Mesodermal cell (in vitro differentiated cells): ENCODE results near the gene ATXN7L1.
"Not testable (repeated sequence)": the region's sequence is repeated elsewhere in the genome, so short reads cannot be mapped to it uniquely, and the experiment has no call there.

Experiments
- H3K27ac ChIP-seq: 2 replicates; pipeline ENCODE4 v1.7.0; 2013; ENCODE audit warnings: mild to moderate bottlenecking, low read depth, low read length, moderate library complexity; ENCODE audit not compliant: severe bottlenecking
- H3K36me3 ChIP-seq: 2 replicates; pipeline ENCODE4 v1.7.1; 2013; ENCODE audit warnings: mild to moderate bottlenecking, low read length, moderate library complexity; ENCODE audit not compliant: control insufficient read depth, insufficient read depth
- H3K4me1 ChIP-seq: one replicate; pipeline ENCODE4 v1.7.1; 2013; ENCODE audit warnings: mild to moderate bottlenecking, low read length; ENCODE audit not compliant: insufficient read depth, control insufficient read depth, poor library complexity, severe bottlenecking
- H3K4me3 ChIP-seq: 2 replicates; pipeline ENCODE4 v1.7.0; 2013; ENCODE audit warnings: low read length, control low read depth, mild to moderate bottlenecking; ENCODE audit not compliant: insufficient read depth, poor library complexity, severe bottlenecking; ENCODE audit errors: extremely low read depth
- H3K9me3 ChIP-seq: 2 replicates; pipeline ENCODE4 v1.7.1; 2013; ENCODE audit warnings: mild to moderate bottlenecking, low read length, moderate library complexity; ENCODE audit not compliant: control insufficient read depth
- WGBS, 2 experiments: methylation state at CpG; one replicate each; pipeline ENCODE4 v1.1.5; 2013; ENCODE audit warnings: missing lambda C conversion rate in 2 of 2; ENCODE audit not compliant: insufficient coverage in 2 of 2; 5-methylcytosine and 5-hydroxymethylcytosine counted together

Gene ATXN7L1

DNA sequence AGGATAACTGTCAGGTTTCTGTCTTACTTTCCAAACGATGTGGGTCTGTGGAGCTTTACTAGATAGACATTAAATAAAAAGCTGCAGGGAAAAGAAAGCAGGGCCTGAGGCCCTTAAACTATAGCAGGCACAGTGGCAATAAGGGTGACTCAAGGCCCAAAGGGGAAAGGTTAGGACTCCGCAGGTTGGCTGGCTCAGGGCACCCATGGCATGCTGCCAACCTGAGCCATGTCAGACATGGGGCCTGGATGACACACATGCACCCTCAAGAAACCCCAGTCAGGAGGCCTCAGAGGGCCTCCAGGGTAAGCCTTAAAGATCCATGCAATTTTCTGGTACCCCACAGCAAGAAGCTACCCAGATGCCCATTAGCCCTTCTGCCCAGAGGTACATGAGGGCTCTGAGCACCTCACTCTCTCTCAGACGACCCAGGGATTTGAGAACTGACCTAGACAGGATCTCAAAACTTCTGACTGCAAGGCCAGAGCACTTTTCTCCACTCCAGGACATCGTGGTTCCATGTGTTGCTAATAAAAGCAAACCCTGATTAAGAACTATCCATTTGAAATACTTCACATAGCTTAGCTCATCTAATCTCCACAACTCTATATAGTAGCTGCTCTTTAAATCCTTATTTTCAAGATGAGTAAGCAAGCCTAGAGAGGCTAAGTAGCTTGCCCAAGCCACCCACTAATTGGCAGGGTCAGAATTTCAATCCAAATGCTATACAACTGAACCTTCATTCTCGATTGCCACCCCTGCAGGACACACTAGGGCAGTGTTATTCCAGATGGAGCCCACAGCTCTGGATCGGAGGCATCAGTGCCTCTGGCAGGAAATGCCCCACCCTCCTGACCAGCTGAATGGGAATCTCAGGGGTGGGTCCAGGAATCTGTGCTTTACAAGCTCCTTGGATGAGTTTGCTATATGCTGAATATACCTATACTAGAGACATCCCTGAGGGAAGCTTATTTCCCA is 162.6 kb downstream of the ATXN7L1 start:
- Histone ChIP-seq H3K4me1 (no peaks in the 10 kb centered on the region), H3K4me3 (no peak overlapping the region), H3K27ac (no peak overlapping the region), H3K9me3 (peaks cover 36% of the 10 kb centered on the region), H3K36me3 (peaks cover 9% of the 10 kb centered on the region)
- WGBS, 2 experiments: 91 to 92% methylated on average over 6 of the region's 6 CpGs

DNA sequence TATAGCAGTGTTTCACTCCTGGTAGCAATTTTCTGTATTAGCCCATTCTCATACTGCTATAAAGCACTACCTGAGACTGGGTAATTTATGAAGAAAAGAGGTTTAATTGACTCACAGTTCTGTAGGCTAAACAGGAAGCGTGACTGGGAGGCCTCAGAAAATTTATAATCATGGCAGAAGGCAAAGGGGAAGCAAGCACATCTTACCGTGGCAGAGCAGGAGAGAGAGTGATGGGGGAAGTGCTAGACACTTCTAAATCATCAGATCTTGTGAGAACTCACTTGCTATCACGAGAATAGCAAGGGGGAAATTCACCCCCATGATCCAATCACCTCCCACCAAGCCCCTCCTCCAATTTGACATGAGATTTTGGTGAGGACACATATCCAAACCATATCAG is 163.5 kb downstream of the ATXN7L1 start:
- peaks cover 9% of the 10 kb centered on the region for H3K36me3 ChIP-seq
- no peaks in the 10 kb centered on the region for H3K4me1 ChIP-seq
- 100% methylated on average over 1 to 2 of the region's 3 CpGs for WGBS, 2 experiments
- no peak overlapping the region for H3K27ac ChIP-seq
- H3K4me3 ChIP-seq: no peak overlapping the region
- peaks cover 36% of the 10 kb centered on the region for H3K9me3 ChIP-seq

DNA sequence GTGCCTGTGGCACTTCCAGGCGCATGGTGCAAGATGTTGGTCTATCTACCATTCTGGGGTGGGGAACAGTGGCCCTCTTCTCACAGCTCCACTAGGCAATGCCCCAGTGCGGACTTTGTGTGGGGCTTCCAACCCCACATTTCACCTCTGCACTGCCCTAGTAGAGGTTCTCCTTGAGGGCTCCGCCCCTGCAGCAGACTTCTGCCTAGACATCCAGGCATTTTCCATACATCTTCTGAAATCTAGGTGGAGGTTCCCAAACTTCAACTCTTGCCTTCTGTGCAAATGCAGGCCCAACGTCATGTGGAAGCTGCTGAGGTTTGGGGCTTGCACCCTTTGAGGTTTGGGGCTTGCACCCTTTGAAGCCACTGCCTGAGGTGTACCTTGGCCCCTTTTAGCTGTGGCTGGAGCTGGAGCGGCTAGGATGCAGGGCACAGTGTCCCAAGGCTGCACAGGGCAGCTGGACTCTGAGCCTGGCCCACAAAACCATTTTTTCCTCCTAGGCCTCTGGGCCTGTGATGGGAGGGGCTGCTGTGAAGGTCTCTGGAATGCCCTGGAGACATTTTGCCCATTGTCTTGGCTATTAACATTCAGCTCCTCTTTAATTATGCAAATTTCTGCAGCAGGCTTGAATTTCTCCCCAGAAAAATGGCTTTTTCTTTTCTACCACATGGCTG is 164.5 kb downstream of the ATXN7L1 start:
- H3K4me3 ChIP-seq: no peak overlapping the region
- 81 to 92% methylated on average over 2 to 4 of the region's 5 CpGs for WGBS, 2 experiments

DNA sequence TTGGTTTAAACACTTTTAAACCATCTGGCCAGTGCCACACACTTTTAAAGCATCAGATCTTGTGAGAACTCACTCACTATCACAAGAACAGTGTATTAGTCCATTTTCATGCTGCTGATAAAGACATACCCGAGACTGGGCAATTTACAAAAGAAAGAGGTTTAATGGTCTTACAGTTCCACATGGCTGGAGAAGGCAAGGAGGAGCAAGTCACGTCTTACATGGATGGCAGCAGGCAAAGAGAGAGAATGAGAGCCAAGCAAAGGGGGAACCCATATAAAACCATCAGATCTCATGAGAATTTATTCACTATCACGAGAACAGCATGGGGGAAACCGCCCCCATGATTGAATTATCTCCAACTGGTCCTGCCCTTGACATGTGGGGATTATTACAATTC is 165.7 kb downstream of the ATXN7L1 start:
- not testable (repeated sequence) for H3K36me3 ChIP-seq, H3K4me1 ChIP-seq, H3K4me3 ChIP-seq, H3K27ac ChIP-seq
- WGBS, 2 experiments: 93 to 96% methylated on average over 2 to 3 of the region's 4 CpGs
- peaks cover 36% of the 10 kb centered on the region for H3K9me3 ChIP-seq

More for the DNA sequence above, 164.5 kb downstream of the ATXN7L1 start:
- Histone ChIP-seq H3K27ac (no peak overlapping the region), H3K9me3 (peaks cover 36% of the 10 kb centered on the region), H3K36me3 (peaks cover 9% of the 10 kb centered on the region), H3K4me1 (no peaks in the 10 kb centered on the region)

DNA sequence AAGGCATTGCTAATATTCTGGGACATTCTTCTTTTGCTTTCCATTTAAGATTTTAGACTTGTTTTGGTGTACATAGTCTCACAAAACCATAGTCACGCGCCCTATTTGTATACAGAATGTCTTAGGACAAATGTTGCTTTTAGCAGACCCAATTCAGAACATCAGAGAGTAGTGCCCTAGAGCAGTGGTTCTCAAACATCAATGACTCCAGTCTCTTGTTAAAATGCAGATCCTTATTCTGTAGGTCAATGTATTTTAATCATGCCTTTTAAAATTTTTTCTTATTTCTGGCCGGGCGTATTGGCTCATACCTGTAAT is 167.7 kb downstream of the ATXN7L1 start:
- peaks cover 9% of the 10 kb centered on the region for H3K36me3 ChIP-seq
- H3K9me3 ChIP-seq: peaks cover 36% of the 10 kb centered on the region
- no peak overlapping the region for H3K27ac ChIP-seq
- H3K4me3 ChIP-seq: no peak overlapping the region
- H3K4me1 ChIP-seq: no peaks in the 10 kb centered on the region
- 100% methylated on average over 2 to 4 of the region's 4 CpGs for WGBS, 2 experiments

DNA sequence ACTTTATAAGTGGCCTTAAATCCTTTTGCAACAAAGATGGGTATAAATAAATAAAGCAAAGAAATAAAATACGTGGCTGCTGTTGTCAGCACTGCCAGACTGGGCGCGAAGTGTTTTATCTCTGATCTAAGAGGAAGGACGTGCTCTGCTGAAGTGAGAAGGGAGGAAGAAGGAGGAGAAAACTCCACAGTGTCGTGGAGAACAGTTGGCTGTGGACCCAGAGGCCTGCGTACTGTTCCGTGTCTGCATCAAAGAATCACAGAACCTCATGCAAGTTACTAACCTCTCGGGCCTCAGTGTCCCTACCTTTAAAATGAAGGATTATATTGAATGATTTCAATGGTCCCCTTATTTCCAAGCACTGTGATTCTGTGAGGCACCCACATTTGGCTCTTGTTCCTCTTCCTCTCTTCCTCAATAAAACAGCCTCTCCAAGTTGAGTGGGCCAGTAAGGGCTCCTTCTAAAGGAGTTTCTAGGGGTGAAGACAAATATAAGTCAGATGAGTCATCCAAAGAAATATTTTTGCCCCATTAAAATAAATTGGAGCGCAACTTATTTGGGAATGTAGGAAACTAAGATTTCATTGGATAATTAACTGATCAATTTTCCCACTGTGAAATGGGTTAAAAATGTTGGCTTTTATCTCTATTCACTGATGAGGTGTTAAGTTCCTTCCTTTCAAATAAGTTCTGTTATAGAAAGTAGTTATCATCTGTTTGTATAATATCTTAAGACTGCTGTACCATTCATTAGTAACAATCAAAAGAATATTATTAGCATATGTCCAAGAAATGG is 168.2 kb downstream of the ATXN7L1 start:
- WGBS, 2 experiments: 81 to 93% methylated on average over 5 to 6 of the region's 9 CpGs
- peaks cover 6% of the 10 kb centered on the region for H3K36me3 ChIP-seq
- peaks cover 31% of the 10 kb centered on the region for H3K9me3 ChIP-seq
- H3K4me3 ChIP-seq: no peak overlapping the region
- H3K27ac ChIP-seq: no peak overlapping the region
- no peaks in the 10 kb centered on the region for H3K4me1 ChIP-seq

DNA sequence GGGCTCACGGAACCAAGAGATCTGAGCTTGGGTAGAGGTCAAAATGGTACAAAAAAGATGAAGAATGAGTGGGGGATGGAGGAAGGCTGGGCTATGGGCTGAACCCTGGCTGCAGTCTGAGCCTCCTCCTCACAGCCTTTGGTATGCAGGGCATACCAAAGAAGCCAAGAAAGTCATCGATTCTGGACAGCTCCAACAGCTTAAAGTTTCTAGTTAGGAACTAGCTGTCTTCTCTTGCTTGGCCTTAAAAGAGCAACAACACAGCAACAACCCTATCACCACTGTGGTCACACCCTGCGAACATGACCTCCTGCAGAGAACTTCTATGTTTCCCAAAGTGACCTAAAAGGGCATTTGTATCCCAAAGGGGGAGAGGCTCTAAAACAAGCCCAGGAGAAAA is 169.0 kb downstream of the ATXN7L1 start:
- 83 to 84% methylated on average over 2 to 3 of the region's 3 CpGs for WGBS, 2 experiments
- H3K9me3 ChIP-seq: peaks cover 23% of the 10 kb centered on the region
- H3K36me3 ChIP-seq: peaks cover 3% of the 10 kb centered on the region
- no peak overlapping the region for H3K4me3 ChIP-seq
- H3K27ac ChIP-seq: no peak overlapping the region
- no peaks in the 10 kb centered on the region for H3K4me1 ChIP-seq

DNA sequence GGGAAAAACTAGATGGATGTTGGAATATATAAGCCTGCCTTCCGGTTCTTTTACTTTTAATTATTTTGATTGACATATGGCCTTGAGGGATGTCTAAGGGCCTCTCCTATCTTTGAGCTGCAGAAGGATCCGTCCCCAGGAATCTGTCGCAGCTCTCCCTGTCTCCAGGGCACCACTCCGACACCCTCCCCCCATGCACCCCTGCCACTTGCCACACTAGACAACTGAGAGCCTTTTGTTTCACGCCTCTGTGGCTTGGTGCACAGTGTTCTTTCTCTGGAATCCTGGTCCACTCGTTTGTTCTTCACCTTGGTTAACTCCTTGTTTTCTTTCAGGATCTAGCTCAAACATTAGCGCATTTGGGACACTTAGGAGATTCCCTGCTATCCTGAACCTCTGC is 171.0 kb downstream of the ATXN7L1 start:
- Histone ChIP-seq H3K27ac (no peak overlapping the region), H3K4me1 (no peaks in the 10 kb centered on the region), H3K4me3 (no peak overlapping the region), H3K9me3 (peaks cover 4% of the 10 kb centered on the region), H3K36me3 (peaks cover 3% of the 10 kb centered on the region)
- 85 to 91% methylated on average over 6 of the region's 7 CpGs for WGBS, 2 experiments

DNA sequence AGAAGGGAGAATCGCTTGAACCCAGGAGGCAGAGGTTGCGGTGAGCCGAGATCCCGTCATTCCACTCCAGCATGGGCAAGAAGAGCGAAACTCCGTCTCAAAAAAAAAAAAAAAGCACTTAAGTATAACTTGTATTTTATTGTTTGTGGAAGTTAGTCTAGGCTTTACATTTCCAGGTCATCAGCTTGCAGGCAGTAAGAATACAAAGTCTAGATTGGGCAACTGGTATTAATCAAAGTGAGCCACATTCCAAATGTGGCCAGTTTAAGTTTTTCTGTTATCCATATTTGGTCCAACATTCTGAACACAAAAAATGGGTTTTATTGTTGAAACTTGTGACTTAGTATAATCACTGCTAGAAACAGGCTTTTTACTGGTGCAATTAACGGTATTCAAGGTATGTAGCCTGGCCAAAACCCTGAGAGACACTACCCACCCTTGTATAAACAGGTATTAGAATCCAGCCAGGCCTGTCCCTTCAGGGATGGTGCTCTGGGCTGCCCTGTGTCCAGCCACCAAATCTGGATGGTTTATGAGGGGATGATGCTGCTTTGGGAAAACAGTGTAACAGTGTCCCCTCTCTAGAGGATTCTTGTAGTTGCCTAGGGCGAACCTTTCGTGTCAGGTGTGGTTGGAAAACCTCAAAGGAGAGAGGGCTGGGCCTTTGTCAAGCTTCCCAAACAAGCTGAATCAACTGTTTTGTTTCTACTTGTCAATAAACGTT is 173.0 kb downstream of the ATXN7L1 start:
- Histone ChIP-seq H3K27ac (no peak overlapping the region), H3K4me3 (no peak overlapping the region), H3K36me3 (no peaks in the 10 kb centered on the region), H3K4me1 (no peaks in the 10 kb centered on the region), H3K9me3 (no peaks in the 10 kb centered on the region)
- 94 to 97% methylated on average over 7 to 9 of the region's 10 CpGs for WGBS, 2 experiments

DNA sequence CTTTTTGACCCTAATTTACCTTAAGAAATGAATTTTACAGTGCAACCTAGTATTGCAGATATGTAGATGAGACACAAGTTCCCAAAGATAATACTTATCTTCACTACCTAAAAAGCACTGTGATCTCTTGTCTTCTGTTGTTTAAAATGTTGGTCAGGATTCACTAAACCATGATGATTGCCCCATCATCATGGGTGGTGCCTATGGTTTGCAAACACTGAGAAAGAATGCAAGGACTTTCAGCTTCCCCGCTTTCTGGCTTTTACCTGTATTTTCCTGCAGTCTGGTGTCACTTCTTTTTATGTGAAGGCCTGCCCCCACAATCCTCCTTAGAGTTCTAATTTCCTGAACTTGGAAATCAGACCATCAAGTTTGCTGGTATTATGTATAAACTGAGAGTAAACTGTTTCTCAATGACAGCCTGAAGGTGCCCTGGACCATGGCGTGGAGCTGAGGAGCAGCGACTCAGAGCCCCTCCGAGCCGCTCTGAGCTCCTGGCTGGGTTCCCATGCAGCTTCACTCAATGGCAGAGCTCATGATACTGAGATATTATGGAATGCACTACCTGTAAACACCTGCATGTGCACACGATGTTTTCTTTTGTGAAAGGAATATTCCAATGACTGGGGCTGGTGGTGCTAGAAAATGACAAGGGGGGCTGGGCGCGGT is 176.7 kb downstream of the ATXN7L1 start:
- Histone ChIP-seq H3K36me3 (peaks cover 4% of the 10 kb centered on the region), H3K4me1 (no peaks in the 10 kb centered on the region), H3K9me3 (no peaks in the 10 kb centered on the region), H3K27ac (no peak overlapping the region), H3K4me3 (no peak overlapping the region)
- WGBS, 2 experiments: 95 to 96% methylated on average over 8 of the region's 8 CpGs
